Keratinocyte (primary cell): ENCODE data around the gene PCID2. TPM values are rescaled to one million over a fixed set of nuclear protein-coding genes. Genes with fewer than 3 reads are reported as not detected.

ENCODE experiments used
- DNase-seq: peaks from one replicate; pipeline ENCODE4 v3.0.0-alpha.2; 2011; ENCODE audit warnings: low read depth, missing footprints, low spot score
- FAIRE-seq: peaks from 2 replicates; lab custom pipeline; 2011; peaks lifted over from hg19 to GRCh38; lab: Jason Lieb, UNC
- H2AFZ ChIP-seq: 2 replicates; pipeline ENCODE4 v1.6.0; 2012; ENCODE audit warnings: low read length, control low read depth, inconsistent platforms; ENCODE audit not compliant: control insufficient read depth
- H3K27ac ChIP-seq: 2 replicates; pipeline ENCODE4 v1.5.1; 2011; ENCODE audit warnings: low read length; ENCODE audit not compliant: control insufficient read depth, insufficient read depth
- H3K27me3 ChIP-seq: 3 replicates; pipeline ENCODE4 v1.6.0; 2011; ENCODE audit warnings: low read length; ENCODE audit not compliant: control insufficient read depth, insufficient read depth; ENCODE audit errors: extremely low read depth
- H3K36me3 ChIP-seq, 2 experiments: 2 replicates in 1 of 2; 3 replicates in 1 of 2; pipeline ENCODE4 v1.5.1; 2011; ENCODE audit warnings: low read length in 2 of 2, mild to moderate bottlenecking in 1 of 2; ENCODE audit not compliant: control insufficient read depth in 2 of 2, insufficient read depth in 2 of 2; ENCODE audit errors: extremely low read depth in 1 of 2
- H3K4me1 ChIP-seq: 3 replicates; pipeline ENCODE4 v1.5.1; 2011; ENCODE audit warnings: low read length; ENCODE audit not compliant: control insufficient read depth, insufficient read depth; ENCODE audit errors: extremely low read depth
- H3K4me2 ChIP-seq: 3 replicates; pipeline ENCODE4 v1.6.0; 2011; ENCODE audit warnings: low read depth, low read length; ENCODE audit not compliant: control insufficient read depth, insufficient read depth; ENCODE audit errors: extremely low read depth
- H3K4me3 ChIP-seq, 3 experiments: fragments of 200-600 bp in 1 of 3; sonication (generic) in 1 of 3; 2 replicates in 2 of 3; 3 replicates in 1 of 3; pipeline ENCODE4 v1.5.1; 2011 to 2016; ENCODE audit warnings: low read length in 3 of 3, mild to moderate bottlenecking in 3 of 3, control low read depth in 2 of 3, inconsistent platforms in 1 of 3, low read depth in 1 of 3, mixed read lengths in 1 of 3, mixed run types in 1 of 3, moderate library complexity in 1 of 3; ENCODE audit not compliant: control insufficient read depth in 2 of 3, insufficient read depth in 2 of 3; ENCODE audit errors: extremely low read depth in 1 of 3
- H3K79me2 ChIP-seq: 2 replicates; pipeline ENCODE4 v1.6.0; 2012; ENCODE audit warnings: low read length; ENCODE audit not compliant: control insufficient read depth, insufficient read depth
- H3K9ac ChIP-seq: 3 replicates; pipeline ENCODE4 v1.6.0; 2011; ENCODE audit warnings: low read length; ENCODE audit not compliant: control insufficient read depth, insufficient read depth; ENCODE audit errors: extremely low read depth
- H3K9me1 ChIP-seq: 3 replicates; pipeline ENCODE4 v1.6.0; 2011; ENCODE audit warnings: low read length; ENCODE audit not compliant: control insufficient read depth, insufficient read depth; ENCODE audit errors: extremely low read depth
- H3K9me3 ChIP-seq: 2 replicates; pipeline ENCODE4 v1.5.1; 2012; ENCODE audit warnings: low read depth, low read length; ENCODE audit not compliant: control insufficient read depth
- H4K20me1 ChIP-seq: 3 replicates; pipeline ENCODE4 v1.6.0; 2011; ENCODE audit warnings: low read length; ENCODE audit not compliant: control insufficient read depth, insufficient read depth; ENCODE audit errors: extremely low read depth
- EZH2 ChIP-seq: IDR thresholded peaks from one replicate; pipeline ENCODE4 v1.6.1; 2012; ENCODE audit warnings: inconsistent platforms, mild to moderate bottlenecking, low read length, moderate library complexity
- dilution Hi-C: fragments of 300-500 bp; cut with MboI; formaldehyde crosslinking; loops from one replicate; pipeline ENCODE4 v1.7.0; 2020; ENCODE audit warnings: low sequenced_read_pairs; ENCODE audit not compliant: extremely low pct_ligation_motif_present
- polyA plus RNA-seq, 5 experiments: library from polyadenylated mRNA; depleted of rRNA in 3 of 5; stranded (reverse) in 3 of 5; stranded (forward) in 1 of 5; unstranded in 1 of 5; fragments of >200 nt; gene quantifications; 1 replicate in 1 of 5; 2 replicates in 3 of 5; 3 replicates in 1 of 5; pipeline versions ENCODE4 v1.2.1 to v1.2.3, GENCODE V29; 2011 to 2012; ENCODE audit warnings: missing spikeins in 2 of 5, low read depth in 1 of 5, low replicate concordance in 1 of 5
- TF ChIP-seq, protein P1 (sequence below), 3 experiments: IDR thresholded peaks in 1 of 3; conservative IDR thresholded peaks in 1 of 3; optimal IDR thresholded peaks in 1 of 3; 2 replicates in 2 of 3; 3 replicates in 1 of 3; pipeline versions ENCODE3 to v1.5.1; 2011; ENCODE audit warnings: low read length in 3 of 3, mild to moderate bottlenecking in 3 of 3, moderate library complexity in 2 of 3, control low read depth in 1 of 3, inconsistent platforms in 1 of 3; ENCODE audit not compliant: insufficient read depth in 2 of 3; ENCODE audit errors: extremely low read depth in 1 of 3

The PCID2 gene
- polyA plus RNA-seq, 1 donor (not counting 4 experiments of a cell fraction or from before 2014, with no cell fraction given) = 76.5 TPM

GRCh38 chr13:113195360-113195759 is 13.1 kb downstream of the PCID2 start:
- dilution Hi-C loops = no loop called here
- FAIRE-seq = no peak
- Histone ChIP-seq H3K27me3 (no peaks in the 10 kb centered on the region), H3K27ac (no peak overlapping the region), H4K20me1 (no peaks in the 10 kb centered on the region), H3K79me2 (peaks cover 9% of the 10 kb centered on the region), H3K4me2 (no peak overlapping the region), H3K36me3 (peaks cover 33 to 36% of the 10 kb centered on the region in 2 experiments), H3K9ac (no peak overlapping the region), H3K4me3 (no peak overlapping the region), H3K4me1 (no peaks in the 10 kb centered on the region), H3K9me3 (no peaks in the 10 kb centered on the region), H3K9me1 (no peaks in the 10 kb centered on the region), H2AFZ (no peak overlapping the region)
- no peak for DNase-seq
- TF ChIP-seq, protein P1, sequence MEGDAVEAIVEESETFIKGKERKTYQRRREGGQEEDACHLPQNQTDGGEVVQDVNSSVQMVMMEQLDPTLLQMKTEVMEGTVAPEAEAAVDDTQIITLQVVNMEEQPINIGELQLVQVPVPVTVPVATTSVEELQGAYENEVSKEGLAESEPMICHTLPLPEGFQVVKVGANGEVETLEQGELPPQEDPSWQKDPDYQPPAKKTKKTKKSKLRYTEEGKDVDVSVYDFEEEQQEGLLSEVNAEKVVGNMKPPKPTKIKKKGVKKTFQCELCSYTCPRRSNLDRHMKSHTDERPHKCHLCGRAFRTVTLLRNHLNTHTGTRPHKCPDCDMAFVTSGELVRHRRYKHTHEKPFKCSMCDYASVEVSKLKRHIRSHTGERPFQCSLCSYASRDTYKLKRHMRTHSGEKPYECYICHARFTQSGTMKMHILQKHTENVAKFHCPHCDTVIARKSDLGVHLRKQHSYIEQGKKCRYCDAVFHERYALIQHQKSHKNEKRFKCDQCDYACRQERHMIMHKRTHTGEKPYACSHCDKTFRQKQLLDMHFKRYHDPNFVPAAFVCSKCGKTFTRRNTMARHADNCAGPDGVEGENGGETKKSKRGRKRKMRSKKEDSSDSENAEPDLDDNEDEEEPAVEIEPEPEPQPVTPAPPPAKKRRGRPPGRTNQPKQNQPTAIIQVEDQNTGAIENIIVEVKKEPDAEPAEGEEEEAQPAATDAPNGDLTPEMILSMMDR (optimal IDR thresholded peaks at IDR 0.05 in 1 of 3, IDR thresholded peaks at IDR 0.05 in 1 of 3, conservative IDR thresholded peaks at IDR 0.05 in 1 of 3; ENCODE audit: extremely low read depth in 1 of 3, insufficient read depth in 2 of 3, low read length in 3 of 3) = no peak
- TF ChIP-seq EZH2 = no peak

DNA sequence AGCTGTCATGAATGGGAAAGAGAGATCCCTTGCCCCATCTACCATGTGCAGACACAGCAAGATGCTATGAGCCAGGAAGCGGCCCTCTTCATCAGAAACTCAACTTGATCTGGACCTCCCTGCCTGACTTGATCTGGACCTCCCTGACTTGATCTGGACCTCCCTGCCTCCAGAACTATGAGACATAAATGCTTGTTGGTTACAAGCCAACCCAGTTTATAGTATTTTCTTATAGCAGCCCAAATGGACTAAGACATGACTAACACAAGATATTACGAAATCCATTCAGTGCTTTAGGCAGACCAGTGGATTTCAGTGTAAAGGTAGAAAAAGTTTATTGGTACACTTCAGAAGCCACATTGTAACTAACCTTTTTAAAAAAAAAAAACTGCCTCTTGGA is 15.6 kb downstream of the PCID2 start:
- DNase-seq = no peak
- no peaks in the 10 kb centered on the region for H3K27me3 ChIP-seq
- H3K9me1 ChIP-seq = no peaks in the 10 kb centered on the region
- H3K9me3 ChIP-seq = no peaks in the 10 kb centered on the region
- H2AFZ ChIP-seq = no peak overlapping the region
- H3K9ac ChIP-seq = no peak overlapping the region
- dilution Hi-C loops = no loop called here
- no peak for TF ChIP-seq EZH2
- TF ChIP-seq, protein P1 (optimal IDR thresholded peaks at IDR 0.05 in 1 of 3, IDR thresholded peaks at IDR 0.05 in 1 of 3, conservative IDR thresholded peaks at IDR 0.05 in 1 of 3; ENCODE audit: extremely low read depth in 1 of 3, insufficient read depth in 2 of 3, low read length in 3 of 3) = no peak
- peaks cover 2% of the 10 kb centered on the region for H3K4me1 ChIP-seq
- no peak for FAIRE-seq
- H3K79me2 ChIP-seq = peaks cover 2% of the 10 kb centered on the region
- H3K27ac ChIP-seq = no peak overlapping the region
- H3K4me3 ChIP-seq = no peak overlapping the region
- H3K36me3 ChIP-seq = peaks cover 30 to 51% of the 10 kb centered on the region in 2 experiments
- H4K20me1 ChIP-seq = no peaks in the 10 kb centered on the region
- no peak overlapping the region for H3K4me2 ChIP-seq
